ENCODE results near the gene WDR44.
A peak's percentile ranks its signal among the peaks of the same experiment; 100 is the strongest.
"Not testable (repeated sequence)": the region's sequence is repeated elsewhere in the genome, so short reads cannot be mapped to it uniquely, and the experiment has no call there.

Gene WDR44

GRCh38 chrX:118474586-118474985, 128.7 kb downstream of the WDR44 start:
- H2AFZ ChIP-seq (ENCODE audit: low read length), result no peak overlapping the region
- H2AK5ac ChIP-seq (ENCODE audit: low read depth, low read length), result no peak overlapping the region
- H3K4ac ChIP-seq (ENCODE audit: low read length), result no peak overlapping the region
- no peak overlapping the region for H3K4me3 ChIP-seq (ENCODE audit: low read length in 2 of 2)
- H2BK5ac ChIP-seq (ENCODE audit: low read length), result no peak overlapping the region
- H2BK12ac ChIP-seq (ENCODE audit: low read length), result no peak overlapping the region
- H3K9ac ChIP-seq (ENCODE audit: low read depth, low read length, poor library complexity), result no peak overlapping the region
- H3K27ac ChIP-seq (replicated peaks; ENCODE audit: low read length), result no peak overlapping the region
- WGBS, 2 donors (ENCODE audit: extremely low coverage in 2 of 2, insufficient read length in 2 of 2, insufficient replicate concordance in 1 of 2), result no CpG with 5 or more reads among the region's 6 CpGs
- no peaks in the 10 kb centered on the region for H3K79me1 ChIP-seq (ENCODE audit: low read depth, low read length)
- H2BK120ac ChIP-seq (ENCODE audit: low read depth, low read length), result no peak overlapping the region
- no peaks in the 10 kb centered on the region for H3K4me1 ChIP-seq (ENCODE audit: control insufficient read depth in 2 of 2, insufficient read depth in 1 of 2, low read depth in 1 of 2, low read length in 2 of 2)
- no peak overlapping the region for H4K8ac ChIP-seq (ENCODE audit: low read depth, low read length)
- H3K23ac ChIP-seq (ENCODE audit: low read depth, low read length, poor library complexity), result no peak overlapping the region
- no peak overlapping the region for H4K91ac ChIP-seq (ENCODE audit: low read depth, low read length, poor library complexity)
- no peaks in the 10 kb centered on the region for H3K27me3 ChIP-seq (ENCODE audit: control insufficient read depth in 3 of 3, insufficient read depth in 3 of 3, low read depth in 1 of 3, low read length in 3 of 3)
- no peak overlapping the region for H3K14ac ChIP-seq (ENCODE audit: low read length)
- H3K4me2 ChIP-seq (ENCODE audit: insufficient read depth, low read length, poor library complexity, severe bottlenecking), result no peak overlapping the region
- no peaks in the 10 kb centered on the region for H3K9me3 ChIP-seq (replicated peaks in 1 of 2; ENCODE audit: control insufficient read depth in 2 of 2, insufficient read depth in 1 of 2, low read depth in 1 of 2, low read length in 2 of 2)
- no peaks in the 10 kb centered on the region for H3K36me3 ChIP-seq (replicated peaks in 1 of 2; ENCODE audit: control insufficient read depth in 2 of 2, insufficient read depth in 2 of 2, low read length in 2 of 2)
- no peak for DNase-seq (ENCODE audit: low spot score)
- H3K18ac ChIP-seq (ENCODE audit: low read length), result no peak overlapping the region
- H2BK15ac ChIP-seq (ENCODE audit: low read length), result no peak overlapping the region

- no CpG with 5 or more reads among the region's 4 CpGs for WGBS, 2 donors (ENCODE audit: extremely low coverage in 2 of 2, insufficient read length in 2 of 2, insufficient replicate concordance in 1 of 2)
Observed at GRCh38 chrX:118475903-118476302, 130.0 kb downstream of the WDR44 start.

GRCh38 chrX:118480172-118480571, 134.3 kb downstream of the WDR44 start:
- Histone ChIP-seq H2BK120ac (ENCODE audit: low read depth, low read length) (no peak overlapping the region), H2BK12ac (ENCODE audit: low read length) (no peak overlapping the region), H3K79me1 (ENCODE audit: low read depth, low read length) (no peaks in the 10 kb centered on the region), H3K23ac (ENCODE audit: low read depth, low read length, poor library complexity) (no peak overlapping the region), H2AK5ac (ENCODE audit: low read depth, low read length) (no peak overlapping the region), H3K36me3 (replicated peaks in 1 of 2; ENCODE audit: control insufficient read depth in 2 of 2, insufficient read depth in 2 of 2, low read length in 2 of 2) (no peaks in the 10 kb centered on the region), H3K9me3 (replicated peaks in 1 of 2; ENCODE audit: control insufficient read depth in 2 of 2, insufficient read depth in 1 of 2, low read depth in 1 of 2, low read length in 2 of 2) (no peaks in the 10 kb centered on the region), H3K4me1 (ENCODE audit: control insufficient read depth in 2 of 2, insufficient read depth in 1 of 2, low read depth in 1 of 2, low read length in 2 of 2) (no peaks in the 10 kb centered on the region), H2BK15ac (ENCODE audit: low read length) (no peak overlapping the region), H3K18ac (ENCODE audit: low read length) (no peak overlapping the region), H3K4me3 (ENCODE audit: low read length in 2 of 2) (no peak overlapping the region), H3K27ac (replicated peaks; ENCODE audit: low read length) (no peak overlapping the region), H2AFZ (ENCODE audit: low read length) (no peak overlapping the region), H3K27me3 (ENCODE audit: control insufficient read depth in 3 of 3, insufficient read depth in 3 of 3, low read depth in 1 of 3, low read length in 3 of 3) (no peaks in the 10 kb centered on the region), H3K4me2 (ENCODE audit: insufficient read depth, low read length, poor library complexity, severe bottlenecking) (no peak overlapping the region), H3K4ac (ENCODE audit: low read length) (no peak overlapping the region), H2BK5ac (ENCODE audit: low read length) (no peak overlapping the region), H4K8ac (ENCODE audit: low read depth, low read length) (no peak overlapping the region), H3K14ac (ENCODE audit: low read length) (no peak overlapping the region), H4K91ac (ENCODE audit: low read depth, low read length, poor library complexity) (no peak overlapping the region), H3K9ac (ENCODE audit: low read depth, low read length, poor library complexity) (no peak overlapping the region)
- DNase-seq (ENCODE audit: low spot score), result no peak
- no CpG with 5 or more reads among the region's 1 CpG for WGBS, 2 donors (ENCODE audit: extremely low coverage in 2 of 2, insufficient read length in 2 of 2, insufficient replicate concordance in 1 of 2)

More at GRCh38 chrX:118475903-118476302, 130.0 kb downstream of the WDR44 start:
- Histone ChIP-seq H4K91ac (ENCODE audit: low read depth, low read length, poor library complexity) (no peak overlapping the region), H3K4me1 (ENCODE audit: control insufficient read depth in 2 of 2, insufficient read depth in 1 of 2, low read depth in 1 of 2, low read length in 2 of 2) (no peaks in the 10 kb centered on the region), H3K79me1 (ENCODE audit: low read depth, low read length) (no peaks in the 10 kb centered on the region), H2AFZ (ENCODE audit: low read length) (peak overlapping the region; percentile 3), H3K4ac (ENCODE audit: low read length) (no peak overlapping the region), H3K9me3 (replicated peaks in 1 of 2; ENCODE audit: control insufficient read depth in 2 of 2, insufficient read depth in 1 of 2, low read depth in 1 of 2, low read length in 2 of 2) (no peaks in the 10 kb centered on the region), H2AK5ac (ENCODE audit: low read depth, low read length) (no peak overlapping the region), H3K9ac (ENCODE audit: low read depth, low read length, poor library complexity) (no peak overlapping the region), H3K14ac (ENCODE audit: low read length) (no peak overlapping the region), H2BK15ac (ENCODE audit: low read length) (no peak overlapping the region), H4K8ac (ENCODE audit: low read depth, low read length) (no peak overlapping the region), H2BK120ac (ENCODE audit: low read depth, low read length) (no peak overlapping the region), H3K4me2 (ENCODE audit: insufficient read depth, low read length, poor library complexity, severe bottlenecking) (no peak overlapping the region), H3K18ac (ENCODE audit: low read length) (no peak overlapping the region), H2BK12ac (ENCODE audit: low read length) (no peak overlapping the region), H3K23ac (ENCODE audit: low read depth, low read length, poor library complexity) (no peak overlapping the region), H2BK5ac (ENCODE audit: low read length) (no peak overlapping the region), H3K36me3 (replicated peaks in 1 of 2; ENCODE audit: control insufficient read depth in 2 of 2, insufficient read depth in 2 of 2, low read length in 2 of 2) (no peaks in the 10 kb centered on the region), H3K27me3 (ENCODE audit: control insufficient read depth in 3 of 3, insufficient read depth in 3 of 3, low read depth in 1 of 3, low read length in 3 of 3) (no peaks in the 10 kb centered on the region), H3K4me3 (ENCODE audit: low read length in 2 of 2) (no peak overlapping the region), H3K27ac (replicated peaks; ENCODE audit: low read length) (no peak overlapping the region)
- DNase-seq (ENCODE audit: low spot score), result no peak

DNA sequence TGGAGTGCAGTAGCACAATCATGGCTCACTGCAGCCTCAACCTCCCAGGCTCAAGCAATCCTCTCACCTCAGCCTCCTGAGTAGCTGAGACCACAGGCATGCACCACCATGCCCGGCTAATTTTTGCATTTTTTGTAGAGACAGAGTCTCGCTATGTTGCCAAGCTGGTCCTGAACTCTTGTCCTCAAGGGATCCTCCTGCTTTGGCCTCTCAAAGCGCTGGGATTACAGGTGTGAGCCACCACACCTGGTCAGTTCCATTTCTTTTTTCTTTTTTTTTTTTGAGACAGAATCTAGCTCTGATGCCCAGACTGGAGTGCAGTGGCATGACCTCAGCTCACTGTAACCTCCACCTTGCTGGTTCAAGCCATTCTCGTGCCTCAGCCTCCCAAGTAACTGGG, 136.5 kb downstream of the WDR44 start:
- not testable (repeated sequence) for H2BK12ac ChIP-seq (ENCODE audit: low read length); H3K4me1 ChIP-seq (ENCODE audit: control insufficient read depth in 2 of 2, insufficient read depth in 1 of 2, low read depth in 1 of 2, low read length in 2 of 2); H3K27me3 ChIP-seq (ENCODE audit: control insufficient read depth in 3 of 3, insufficient read depth in 3 of 3, low read depth in 1 of 3, low read length in 3 of 3); H4K8ac ChIP-seq (ENCODE audit: low read depth, low read length); H3K4me2 ChIP-seq (ENCODE audit: insufficient read depth, low read length, poor library complexity, severe bottlenecking); H3K79me1 ChIP-seq (ENCODE audit: low read depth, low read length); H2BK120ac ChIP-seq (ENCODE audit: low read depth, low read length); H4K91ac ChIP-seq (ENCODE audit: low read depth, low read length, poor library complexity); H2AK5ac ChIP-seq (ENCODE audit: low read depth, low read length); H3K36me3 ChIP-seq (replicated peaks in 1 of 2; ENCODE audit: control insufficient read depth in 2 of 2, insufficient read depth in 2 of 2, low read length in 2 of 2); H3K9ac ChIP-seq (ENCODE audit: low read depth, low read length, poor library complexity); H3K4ac ChIP-seq (ENCODE audit: low read length); H2BK15ac ChIP-seq (ENCODE audit: low read length); H3K23ac ChIP-seq (ENCODE audit: low read depth, low read length, poor library complexity); H3K27ac ChIP-seq (replicated peaks; ENCODE audit: low read length); DNase-seq (ENCODE audit: low spot score); H3K14ac ChIP-seq (ENCODE audit: low read length); H3K4me3 ChIP-seq (ENCODE audit: low read length in 2 of 2); H2AFZ ChIP-seq (ENCODE audit: low read length); H3K18ac ChIP-seq (ENCODE audit: low read length); H3K9me3 ChIP-seq (replicated peaks in 1 of 2; ENCODE audit: control insufficient read depth in 2 of 2, insufficient read depth in 1 of 2, low read depth in 1 of 2, low read length in 2 of 2); H2BK5ac ChIP-seq (ENCODE audit: low read length)
- WGBS, 2 donors (ENCODE audit: extremely low coverage in 2 of 2, insufficient read length in 2 of 2, insufficient replicate concordance in 1 of 2), result no CpG with 5 or more reads among the region's 4 CpGs
